Measurements from ENCODE around the gene SH3GLB1. TPM values are rescaled to one million over a fixed set of nuclear protein-coding genes. Genes with fewer than 3 reads are reported as not detected.

Gene SH3GLB1
- total and polyA plus RNA-seq, 10 of the 15 experiments (the other 5 are each of a cell fraction or from before 2014, with no cell fraction given) = 18.0 to 59.0 (median 36.5) TPM

DNA sequence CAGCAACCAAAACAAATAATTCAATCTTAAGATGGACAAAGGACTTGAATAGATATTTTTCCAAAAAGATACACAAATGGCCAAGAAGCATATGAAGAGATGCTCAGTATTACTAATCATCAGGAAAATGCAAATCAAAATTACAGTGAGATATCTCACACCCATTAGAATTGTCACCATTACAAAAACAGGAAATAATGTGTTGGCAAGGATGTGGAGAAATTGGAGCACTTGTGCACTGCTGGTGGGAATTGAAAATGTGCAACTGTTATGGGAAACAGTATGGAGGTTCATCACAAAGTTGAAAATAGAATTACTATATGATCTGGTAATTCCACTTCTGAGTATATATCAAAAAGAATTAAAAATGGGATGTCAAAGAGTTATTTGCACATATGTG lies 83.2 kb downstream of the SH3GLB1 start:
- Histone ChIP-seq H3K27ac (ENCODE audit: control insufficient read depth, insufficient read depth) (no peak overlapping the region), H3K4me2 (ENCODE audit: control insufficient read depth, insufficient read depth) (no peak overlapping the region), H3K9me3 (replicated peaks; ENCODE audit: control insufficient read depth, insufficient read depth, low read length) (no peaks in the 10 kb centered on the region; the same call in 2 of the 3 replicates), H4K20me1 (ENCODE audit: control insufficient read depth, insufficient read depth) (no peaks in the 10 kb centered on the region), H3K79me2 (ENCODE audit: control insufficient read depth, insufficient read depth, low read length) (no peaks in the 10 kb centered on the region), H3K4me3 (no peak overlapping the region), H3K4me1 (ENCODE audit: control insufficient read depth, insufficient read depth, low read length) (no peaks in the 10 kb centered on the region), H3K36me3 (ENCODE audit: control insufficient read depth in 2 of 2, insufficient read depth in 2 of 2, low read length in 1 of 2) (no peaks in the 10 kb centered on the region), H2AFZ (ENCODE audit: control insufficient read depth, low read depth, low read length) (no peak overlapping the region), H3K27me3 (replicated peaks in 1 of 2; ENCODE audit: control insufficient read depth in 2 of 2, insufficient read depth in 2 of 2, low read length in 1 of 2) (no peaks in the 10 kb centered on the region), H3K9ac (ENCODE audit: control insufficient read depth, insufficient read depth, low read length) (no peak overlapping the region)
- ATAC-seq (no peak), DNase-seq (ENCODE audit: low read depth, low spot score) (no peak), FAIRE-seq (no peak)
- POLR2A ChIA-PET = no interaction called here
- in situ Hi-C loops (cut with MboI) (no loop called here), intact Hi-C loops (cut with micrococcal nuclease; ENCODE audit: unreplicated experiment) (no loop called here)
- SMC1A ChIA-PET (ENCODE audit: uncharacterized antibody, unreplicated experiment) = interaction anchor here (0.6 kb wide), 1 partner anchor 74 kb away, joined by 3 read pairs; no protein-coding TSS in a partner anchor
- CTCF ChIA-PET = no interaction called here
- RAD21 ChIA-PET (ENCODE audit: unreplicated experiment) = no interaction called here
- BruUV-seq (replicated peaks) = no TSS peak
- no peak for TF ChIP-seq RFX5 (IDR thresholded peaks at IDR 0.05; ENCODE audit: low read depth, low read length)
- no peak for TF ChIP-seq HSF1 (IDR thresholded peaks at IDR 0.05; ENCODE audit: low read depth, low read length)
- TF ChIP-seq BCL11A (IDR thresholded peaks at IDR 0.05; ENCODE audit: low read depth, low read length) = no peak
- TF ChIP-seq POLR2A (IDR thresholded peaks at IDR 0.05; ENCODE audit: low read depth, low read length) = no peak
- no peak for TF ChIP-seq CBX3 (IDR thresholded peaks at IDR 0.05; ENCODE audit: borderline replicate concordance, low read depth)
- no peak for TF ChIP-seq SMARCA5 (IDR thresholded peaks at IDR 0.05)
- no peak for TF ChIP-seq CUX1 (IDR thresholded peaks at IDR 0.05; ENCODE audit: insufficient replicate concordance, low read depth, low read length)
- TF ChIP-seq, protein P1, sequence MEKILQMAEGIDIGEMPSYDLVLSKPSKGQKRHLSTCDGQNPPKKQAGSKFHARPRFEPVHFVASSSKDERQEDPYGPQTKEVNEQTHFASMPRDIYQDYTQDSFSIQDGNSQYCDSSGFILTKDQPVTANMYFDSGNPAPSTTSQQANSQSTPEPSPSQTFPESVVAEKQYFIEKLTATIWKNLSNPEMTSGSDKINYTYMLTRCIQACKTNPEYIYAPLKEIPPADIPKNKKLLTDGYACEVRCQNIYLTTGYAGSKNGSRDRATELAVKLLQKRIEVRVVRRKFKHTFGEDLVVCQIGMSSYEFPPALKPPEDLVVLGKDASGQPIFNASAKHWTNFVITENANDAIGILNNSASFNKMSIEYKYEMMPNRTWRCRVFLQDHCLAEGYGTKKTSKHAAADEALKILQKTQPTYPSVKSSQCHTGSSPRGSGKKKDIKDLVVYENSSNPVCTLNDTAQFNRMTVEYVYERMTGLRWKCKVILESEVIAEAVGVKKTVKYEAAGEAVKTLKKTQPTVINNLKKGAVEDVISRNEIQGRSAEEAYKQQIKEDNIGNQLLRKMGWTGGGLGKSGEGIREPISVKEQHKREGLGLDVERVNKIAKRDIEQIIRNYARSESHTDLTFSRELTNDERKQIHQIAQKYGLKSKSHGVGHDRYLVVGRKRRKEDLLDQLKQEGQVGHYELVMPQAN (conservative IDR thresholded peaks at IDR 0.05) = no peak
- TF ChIP-seq NFIC (IDR thresholded peaks at IDR 0.05; ENCODE audit: low read depth, low read length) = no peak
- no peak for TF ChIP-seq NFYB (IDR thresholded peaks at IDR 0.05; ENCODE audit: insufficient read depth, low read depth, low read length)
- TF ChIP-seq ZNF24 (IDR thresholded peaks at IDR 0.05) = no peak
- TF ChIP-seq GABPA (IDR thresholded peaks at IDR 0.05; ENCODE audit: low read depth) = no peak
- TF ChIP-seq, protein P2, sequence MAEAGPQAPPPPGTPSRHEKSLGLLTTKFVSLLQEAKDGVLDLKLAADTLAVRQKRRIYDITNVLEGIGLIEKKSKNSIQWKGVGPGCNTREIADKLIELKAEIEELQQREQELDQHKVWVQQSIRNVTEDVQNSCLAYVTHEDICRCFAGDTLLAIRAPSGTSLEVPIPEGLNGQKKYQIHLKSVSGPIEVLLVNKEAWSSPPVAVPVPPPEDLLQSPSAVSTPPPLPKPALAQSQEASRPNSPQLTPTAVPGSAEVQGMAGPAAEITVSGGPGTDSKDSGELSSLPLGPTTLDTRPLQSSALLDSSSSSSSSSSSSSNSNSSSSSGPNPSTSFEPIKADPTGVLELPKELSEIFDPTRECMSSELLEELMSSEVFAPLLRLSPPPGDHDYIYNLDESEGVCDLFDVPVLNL (IDR thresholded peaks at IDR 0.05; ENCODE audit: low read depth, low read length) = no peak
- no peak for TF ChIP-seq SIX5 (IDR thresholded peaks at IDR 0.05; ENCODE audit: low read depth, low read length, severe bottlenecking)
- no peak for TF ChIP-seq RB1 (IDR thresholded peaks at IDR 0.05; ENCODE audit: borderline replicate concordance)
- TF ChIP-seq POLR2AphosphoS5 (IDR thresholded peaks at IDR 0.05; ENCODE audit: low read length) = no peak
- TF ChIP-seq MTA2 (IDR thresholded peaks at IDR 0.05; ENCODE audit: low read depth) = no peak
